Heart left ventricle (tissue), 16 donors: ENCODE data around the gene LARP4B. TPM values are rescaled to one million over a fixed set of nuclear protein-coding genes. Genes with fewer than 3 reads are reported as not detected.
A peak's percentile ranks its signal among the peaks of the same experiment; 100 is the strongest.

Experiments used
- ATAC-seq, 4 donors: fragments of 200-7000 bp; cut with Tn5 transposase; one replicate each; pipeline ENCODE4 v1.9.1; 2020 to 2022; ENCODE audit warnings: moderate library complexity in 4 of 4, mild to moderate bottlenecking in 3 of 4, moderate number of reproducible peaks in 1 of 4
- DNase-seq, 5 donors: peaks; one replicate each; pipeline ENCODE4 v3.0.0-alpha.2; 2020
- H3K27ac ChIP-seq, 12 donors: fragments of 200-600 bp; sonication (generic) in 4 of 12; one replicate each; pipeline versions ENCODE4 v1.5.0 to v1.8.0; 2016 to 2022; ENCODE audit warnings: mild to moderate bottlenecking in 2 of 12
- H3K27me3 ChIP-seq, 9 donors: fragments of 200-600 bp; sonication (generic) in 2 of 9; one replicate each; pipeline versions ENCODE4 v1.5.1 to v1.8.0; 2016 to 2022; ENCODE audit warnings: mild to moderate bottlenecking in 3 of 9
- H3K36me3 ChIP-seq, 9 donors: fragments of 200-600 bp; sonication (generic) in 2 of 9; one replicate each; pipeline versions ENCODE4 v1.5.0 to v1.8.0; 2018 to 2022; ENCODE audit warnings: mild to moderate bottlenecking in 2 of 9
- H3K4me1 ChIP-seq, 12 donors: fragments of 200-600 bp; sonication (generic) in 4 of 12; one replicate each; pipeline versions ENCODE4 v1.5.0 to v1.8.0; 2016 to 2022; ENCODE audit warnings: mild to moderate bottlenecking in 3 of 12
- H3K4me3 ChIP-seq, 12 donors: fragments of 200-600 bp; sonication (generic) in 4 of 12; one replicate each; pipeline versions ENCODE4 v1.5.0 to v1.8.0; 2017 to 2022; ENCODE audit warnings: mild to moderate bottlenecking in 9 of 12, moderate library complexity in 4 of 12
- H3K9me3 ChIP-seq, 12 donors: fragments of 200-600 bp; sonication (generic) in 4 of 12; one replicate each; pipeline versions ENCODE4 v1.5.0 to v1.8.0; 2016 to 2022; ENCODE audit warnings: mild to moderate bottlenecking in 1 of 12
- POLR2A ChIP-seq, 2 donors: fragments of 450-650 bp; IDR thresholded peaks; one replicate each; pipeline ENCODE4 v1.6.1; 2017; ENCODE audit warnings: antibody characterized with exemption in 2 of 2, mild to moderate bottlenecking in 2 of 2, moderate library complexity in 2 of 2
- WGBS, 4 donors: extraction: QIAGEN DNeasy Blood & Tissue Kit in 2 of 4; methylation state at CpG; one replicate each; pipeline versions ENCODE4 v1.1.5 to v1.1.7; 2013 to 2018; 5-methylcytosine and 5-hydroxymethylcytosine counted together
- intact Hi-C, 10 donors: fragments of 100-400 bp; cut with DNase I; formaldehyde crosslinking; loops; one replicate each; pipeline versions ENCODE4 v1.11.1 to v1.14.2; 2022
- polyA plus RNA-seq, 2 donors: library from polyadenylated mRNA; stranded (reverse); fragments of 200-250 nt; gene quantifications; one replicate each; pipeline ENCODE4 v1.2.3, GENCODE V29; 2013
- total RNA-seq, 9 donors: library from RNA; depleted of rRNA in 2 of 9; stranded (reverse); fragments of >200 nt in 2 of 9; fragmentation: NEBNext Ultra II Directional in 3 of 9; extraction: Animal tissue kit (Norgen Biotek cat#: 25700) in 3 of 9; gene quantifications; one replicate each; pipeline versions ENCODE4 v1.1.0 to v1.2.4, GENCODE V29; 2016 to 2023
- TF ChIP-seq, protein P1 (sequence below), 12 donors: fragments of 200-600 bp; sonication (generic) in 4 of 12; IDR thresholded peaks; one replicate each; pipeline versions ENCODE4 v1.5.0 to v1.8.0; 2018 to 2022; ENCODE audit warnings: antibody characterized with exemption in 12 of 12, mild to moderate bottlenecking in 5 of 12
- donor health status: ischemic (EF 13 %, LVEDD 7.1; RV severe dilation, severe dysfunction).
- donor health status: healthy with polysubstance abuse.
- donor health status: DM: no; HTN: yes; CAD: no.
- donor health status: DM: no; HTN: no; CAD: no.
- donor health status: ischemic (EF 25% LVEDD 6.9; RV normal size, moderate dysfunction).
- donor health status: ischemic (EF 25% LVEDD 5.7; RV mildly dilated, moderate dysfunction).
- donor health status: healthy.
- donor health status: DM: yes; HTN: yes; CAD: no.
- donor health status: ischemic (EF 35%, LVEDD 5.7; RV mildly dilated, moderate dysfunction).
- donor health status: nonischemic (EF 11% LVEDD 7.7; RV severe dilation, severe dysfunction).
- donor health status: DM: yes; HTN: yes; CAD: no.
- donor health status: PGD.
- donor health status: ischemic (EF 29% LVEDD 5.4; RV normal size, mild dysfunction).
- donor health status: nonischemic (EF 23%, LVEDD 6.1; RV moderate dilation, normal function).

The LARP4B gene
- total and polyA plus RNA-seq, 11 donors, result 20.1 to 81.1 (median 63.0) TPM

DNA sequence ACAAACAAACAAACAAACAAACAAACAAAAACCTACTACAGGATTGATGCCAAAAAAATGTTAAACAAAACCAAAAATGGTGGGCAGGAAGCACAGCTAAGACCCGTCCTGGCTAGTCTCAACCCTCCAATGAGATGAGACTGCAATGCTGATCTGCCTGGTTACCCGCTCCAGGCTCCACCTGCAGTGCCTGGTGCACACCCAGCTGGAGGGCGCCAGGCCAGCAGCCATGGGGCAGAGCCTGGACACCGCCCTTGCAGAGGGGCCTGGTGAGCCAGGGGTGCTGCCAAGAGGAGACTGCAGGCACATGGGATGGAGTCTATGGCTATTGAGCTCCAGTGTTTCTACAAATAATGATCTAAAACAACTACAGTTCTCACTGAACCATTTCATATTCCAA lies 107.0 kb downstream of the LARP4B start:
- peaks cover 0 to 4% (median 1%) of the 10 kb centered on the region in 12 donors for H3K4me1 ChIP-seq
- DNase-seq (no peak), ATAC-seq (peak in 2 of 4 donors; percentile 24 to 29)
- no peak overlapping the region for H3K27ac ChIP-seq
- intact Hi-C loops, result no loop called here
- TF ChIP-seq, protein P1, sequence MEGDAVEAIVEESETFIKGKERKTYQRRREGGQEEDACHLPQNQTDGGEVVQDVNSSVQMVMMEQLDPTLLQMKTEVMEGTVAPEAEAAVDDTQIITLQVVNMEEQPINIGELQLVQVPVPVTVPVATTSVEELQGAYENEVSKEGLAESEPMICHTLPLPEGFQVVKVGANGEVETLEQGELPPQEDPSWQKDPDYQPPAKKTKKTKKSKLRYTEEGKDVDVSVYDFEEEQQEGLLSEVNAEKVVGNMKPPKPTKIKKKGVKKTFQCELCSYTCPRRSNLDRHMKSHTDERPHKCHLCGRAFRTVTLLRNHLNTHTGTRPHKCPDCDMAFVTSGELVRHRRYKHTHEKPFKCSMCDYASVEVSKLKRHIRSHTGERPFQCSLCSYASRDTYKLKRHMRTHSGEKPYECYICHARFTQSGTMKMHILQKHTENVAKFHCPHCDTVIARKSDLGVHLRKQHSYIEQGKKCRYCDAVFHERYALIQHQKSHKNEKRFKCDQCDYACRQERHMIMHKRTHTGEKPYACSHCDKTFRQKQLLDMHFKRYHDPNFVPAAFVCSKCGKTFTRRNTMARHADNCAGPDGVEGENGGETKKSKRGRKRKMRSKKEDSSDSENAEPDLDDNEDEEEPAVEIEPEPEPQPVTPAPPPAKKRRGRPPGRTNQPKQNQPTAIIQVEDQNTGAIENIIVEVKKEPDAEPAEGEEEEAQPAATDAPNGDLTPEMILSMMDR (IDR thresholded peaks at IDR 0.05), result no peak
- no peak for TF ChIP-seq POLR2A (IDR thresholded peaks at IDR 0.05)
- 82 to 95% (median 87%) methylated on average over 4 of the region's 4 CpGs for WGBS, 4 donors
- no peaks in the 10 kb centered on the region for H3K27me3 ChIP-seq
- H3K9me3 ChIP-seq, result no peaks in the 10 kb centered on the region
- H3K4me3 ChIP-seq, result no peak overlapping the region
- peaks cover 2 to 99% (median 96%) of the 10 kb centered on the region in 9 donors for H3K36me3 ChIP-seq

GRCh38 chr10:822661-823367 lies 108.7 kb downstream of the LARP4B start:
- no peak overlapping the region for H3K27ac ChIP-seq
- no peaks in the 10 kb centered on the region for H3K27me3 ChIP-seq
- H3K9me3 ChIP-seq, result no peaks in the 10 kb centered on the region
- peak in 1 of 4 donors; percentile 10 for ATAC-seq
- no peak for DNase-seq
- intact Hi-C loops, result no loop called here
- peaks cover 0 to 21% (median 17%) of the 10 kb centered on the region in 12 donors for H3K4me1 ChIP-seq
- TF ChIP-seq, protein P1 (IDR thresholded peaks at IDR 0.05), result no peak
- TF ChIP-seq POLR2A (IDR thresholded peaks at IDR 0.05), result no peak
- H3K36me3 ChIP-seq, result peaks cover 2 to 99% (median 94%) of the 10 kb centered on the region in 9 donors
- 90 to 96% (median 95%) methylated on average over 9 to 12 of the region's 12 CpGs for WGBS, 4 donors
- no peak overlapping the region for H3K4me3 ChIP-seq

DNA sequence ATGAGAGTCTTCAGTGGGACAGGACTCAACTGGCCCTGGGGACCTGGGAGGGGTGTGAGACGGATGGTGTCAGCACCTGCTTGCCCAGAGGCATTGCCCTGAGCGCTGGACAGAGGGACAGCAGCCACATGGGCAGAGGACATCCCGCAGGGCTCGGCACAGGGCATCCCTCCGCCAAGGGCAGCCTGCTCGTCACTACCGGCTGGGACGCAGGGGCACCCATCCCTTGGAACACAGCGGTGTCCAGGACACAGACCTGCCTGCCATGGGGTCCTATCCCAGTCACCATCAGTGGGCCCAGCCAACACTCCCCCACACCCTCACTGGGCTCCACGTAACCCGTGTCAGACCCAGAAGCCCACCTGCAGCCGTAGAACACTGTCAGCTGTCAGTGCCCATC lies 109.3 kb downstream of the LARP4B start:
- no peak for TF ChIP-seq POLR2A (IDR thresholded peaks at IDR 0.05)
- TF ChIP-seq, protein P1 (IDR thresholded peaks at IDR 0.05), result no peak
- H3K9me3 ChIP-seq, result no peaks in the 10 kb centered on the region
- H3K4me1 ChIP-seq, result peaks cover 0 to 27% (median 23%) of the 10 kb centered on the region in 12 donors
- peak in 1 of 4 donors; percentile 6 for ATAC-seq
- no peaks in the 10 kb centered on the region for H3K27me3 ChIP-seq
- no peak overlapping the region for H3K27ac ChIP-seq
- peaks cover 2 to 99% (median 94%) of the 10 kb centered on the region in 9 donors for H3K36me3 ChIP-seq
- H3K4me3 ChIP-seq, result no peak overlapping the region
- WGBS, 4 donors, result 98% methylated on average over 6 to 12 of the region's 12 CpGs; no CpG with 5 or more reads in 1 of the 4 donors
- DNase-seq, result no peak
- intact Hi-C loops, result no loop called here

DNA sequence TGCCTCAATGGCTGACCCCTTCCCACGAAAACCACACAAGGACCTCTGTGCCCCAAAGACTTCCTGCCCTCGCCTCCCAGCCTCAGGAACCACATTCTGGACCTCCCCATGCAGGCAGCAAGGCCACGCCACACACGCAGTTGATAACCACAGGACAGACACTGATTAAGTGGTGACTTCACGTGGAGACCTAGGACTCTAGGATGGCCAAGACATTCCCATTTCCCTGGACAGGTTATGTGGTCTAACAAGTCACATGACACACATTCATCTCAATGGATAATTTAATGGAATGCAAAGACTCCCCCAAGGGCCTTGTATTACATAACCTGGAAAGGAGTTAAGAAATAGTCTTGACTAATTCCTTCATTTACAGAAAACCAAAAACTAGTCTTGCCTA lies 110.2 kb downstream of the LARP4B start:
- Histone ChIP-seq H3K36me3 (peaks cover 2 to 99% (median 96%) of the 10 kb centered on the region in 9 donors), H3K4me3 (no peak overlapping the region), H3K27me3 (no peaks in the 10 kb centered on the region), H3K4me1 (peaks cover 0 to 34% (median 30%) of the 10 kb centered on the region in 12 donors), H3K27ac (no peak overlapping the region), H3K9me3 (no peaks in the 10 kb centered on the region)
- no peak for ATAC-seq
- TF ChIP-seq POLR2A (IDR thresholded peaks at IDR 0.05), result no peak
- TF ChIP-seq, protein P1 (IDR thresholded peaks at IDR 0.05), result no peak
- 89 to 97% (median 92%) methylated on average over 5 of the region's 5 CpGs for WGBS, 4 donors
- intact Hi-C loops, result no loop called here
- no peak for DNase-seq
